Measurements from ENCODE around the gene MRPS23. TPM values are rescaled to one million over a fixed set of nuclear protein-coding genes. Genes with fewer than 3 reads are reported as not detected.

The MRPS23 gene
- total and polyA plus RNA-seq, 2 of the 4 experiments (the other 2 are of a cell fraction): 23.5 to 37.3 TPM

- no peak overlapping the region for H3K23ac ChIP-seq (ENCODE audit: low read depth, low read length)
- no TSS peak for BruUV-seq (replicated peaks)
- peaks cover 11% of the 10 kb centered on the region for H3K9me1 ChIP-seq (ENCODE audit: insufficient read depth, low read length)
- CTCF ChIA-PET: interaction anchor here (0.9 kb wide), 1 partner anchor 136 kb away, joined by 6 read pairs; no protein-coding TSS in a partner anchor
- no peak overlapping the region for H3K56ac ChIP-seq (ENCODE audit: extremely low read depth, insufficient read depth, low read length)
- no peaks in the 10 kb centered on the region for H4K20me1 ChIP-seq (ENCODE audit: insufficient read depth, low read length)
- no peak overlapping the region for H3K18ac ChIP-seq (ENCODE audit: low read depth, low read length)
- H2BK20ac ChIP-seq (ENCODE audit: low read depth, low read length): peak overlapping the region; percentile 18; the same call in 1 of the 2 replicates
- dilution Hi-C loops (cut with HindIII; ENCODE audit: low sequenced_read_pairs, unreplicated experiment): loop anchor here (25.0 kb wide), 1 partner anchor 124 kb away; the partner anchor contains the start of gene VEZF1
- ATAC-seq (ENCODE audit: low read depth) (no peak), DNase-seq (no peak)
- H3K9ac ChIP-seq (ENCODE audit: low read depth, low read length): no peak overlapping the region
- peak overlapping the region; percentile 70 for H3K14ac ChIP-seq (replicated peaks; ENCODE audit: low read depth, low read length)
- peaks cover 15% of the 10 kb centered on the region for H3K36me3 ChIP-seq (ENCODE audit: control insufficient read depth, insufficient read depth, low read length)
- no peak overlapping the region for H4K91ac ChIP-seq (ENCODE audit: insufficient read depth, low read depth, low read length)
- peak overlapping the region; percentile 69 for H3K4ac ChIP-seq (ENCODE audit: low read depth, low read length)
- H3K27ac ChIP-seq (ENCODE audit: insufficient read depth, low read length): no peak overlapping the region
- no peak overlapping the region for H3K4me3 ChIP-seq (ENCODE audit: insufficient read depth, low read depth, low read length)
- peak overlapping the region; percentile 51; the same call in 1 of the 2 replicates for H2BK120ac ChIP-seq (ENCODE audit: low read depth, low read length)
- H2AFZ ChIP-seq (replicated peaks; ENCODE audit: low read length, poor library complexity): peak overlapping the region; percentile 87
- POLR2A ChIA-PET (ENCODE audit: unreplicated experiment): no interaction called here
- peaks cover 8 to 18% of the 10 kb centered on the region in 2 experiments; a peak in 3 of 4 replicates for H3K79me1 ChIP-seq (ENCODE audit: low read depth in 1 of 2, low read length in 2 of 2)
- no CpG with 5 or more reads among the region's 16 CpGs for WGBS, 2 experiments (ENCODE audit: extremely low coverage in 2 of 2, insufficient read length in 1 of 2)
- in situ Hi-C loops (cut with MboI; ENCODE audit: low sequenced_read_pairs): loop anchor here (25.0 kb wide), 1 partner anchor 474 kb away; the partner anchor contains the start of gene TSPOAP1
- H2AK5ac ChIP-seq (ENCODE audit: low read depth, low read length): peak overlapping the region; percentile 93
- H3K4me1 ChIP-seq (ENCODE audit: control insufficient read depth, insufficient read depth, low read length): peaks cover 28% of the 10 kb centered on the region
- peak overlapping the region; percentile 13 for H2BK5ac ChIP-seq (ENCODE audit: low read depth, low read length, poor library complexity, severe bottlenecking)
- no peak overlapping the region for H4K5ac ChIP-seq (ENCODE audit: low read depth, low read length)
- H2AK9ac ChIP-seq (replicated peaks; ENCODE audit: low read depth, low read length, poor library complexity): peak overlapping the region; percentile 85
- intact Hi-C loops (cut with micrococcal nuclease): no loop called here
- H3K9me3 ChIP-seq (ENCODE audit: control insufficient read depth, insufficient read depth, low read length): no peaks in the 10 kb centered on the region
- H3K27me3 ChIP-seq (ENCODE audit: control insufficient read depth, insufficient read depth, low read length): no peaks in the 10 kb centered on the region
- H3K4me2 ChIP-seq (ENCODE audit: low read depth, low read length): no peak overlapping the region
- peak overlapping the region; percentile 23 to 84; a peak in 2 of 4 replicates for H4K8ac ChIP-seq (ENCODE audit: low read depth in 2 of 2, low read length in 2 of 2)
- no peak overlapping the region for H2BK15ac ChIP-seq (ENCODE audit: low read depth, low read length)
- TF ChIP-seq CTCF (conservative IDR thresholded peaks at IDR 0.05; ENCODE audit: low read depth, low read length) (no peak), RAD21 (IDR thresholded peaks at IDR 0.05; ENCODE audit: low read length) (no peak), ELK1 (IDR thresholded peaks at IDR 0.05; ENCODE audit: borderline replicate concordance, low read depth, low read length) (no peak), FOS (IDR thresholded peaks at IDR 0.05; ENCODE audit: low read depth, low read length) (no peak), RFX5 (IDR thresholded peaks at IDR 0.05; ENCODE audit: low read depth, low read length) (no peak), MAZ (IDR thresholded peaks at IDR 0.05; ENCODE audit: borderline replicate concordance, low read depth, low read length) (no peak), RCOR1 (IDR thresholded peaks at IDR 0.05; ENCODE audit: insufficient replicate concordance, low read length) (no peak), POLR2A (IDR thresholded peaks at IDR 0.05; ENCODE audit: low read depth, low read length) (no peak), CHD1 (IDR thresholded peaks at IDR 0.05; ENCODE audit: low read depth, low read length) (no peak), MAFK (IDR thresholded peaks at IDR 0.05; ENCODE audit: low read depth, low read length) (no peak), BHLHE40 (IDR thresholded peaks at IDR 0.05; ENCODE audit: low read depth, low read length) (no peak), NFE2L2 (IDR thresholded peaks at IDR 0.05; ENCODE audit: low read depth, low read length) (no peak), USF2 (IDR thresholded peaks at IDR 0.05; ENCODE audit: low read depth, low read length) (no peak), CEBPB (IDR thresholded peaks at IDR 0.05; ENCODE audit: low read depth, low read length) (no peak)
Observed at GRCh38 chr17:57862694-57863667, 13.1 kb upstream of the MRPS23 start.

All from IMR-90 (cell line).